Muscle layer of duodenum (tissue), 2 donors: Measurements from ENCODE around the gene PCDHA3.
"Not testable (repeated sequence)": the region's sequence is repeated elsewhere in the genome, so short reads cannot be mapped to it uniquely, and the experiment has no call there.

ENCODE experiments used
- H3K27ac ChIP-seq: one replicate; pipeline ENCODE4 v1.7.0; 2013; ENCODE audit warnings: mild to moderate bottlenecking, low read length
- H3K27me3 ChIP-seq: one replicate; pipeline ENCODE4 v1.7.0; 2013; ENCODE audit warnings: low read depth, mild to moderate bottlenecking, control low read depth, low read length
- H3K36me3 ChIP-seq, 2 donors: one replicate each; pipeline ENCODE4 v1.7.0; 2013; ENCODE audit warnings: low read length in 2 of 2, control low read depth in 1 of 2, mild to moderate bottlenecking in 1 of 2; ENCODE audit not compliant: insufficient read depth in 2 of 2, control insufficient read depth in 1 of 2
- H3K4me1 ChIP-seq, 2 donors: one replicate each; pipeline ENCODE4 v1.7.0; 2013; ENCODE audit warnings: low read length in 2 of 2, mild to moderate bottlenecking in 2 of 2, control low read depth in 1 of 2, moderate library complexity in 1 of 2; ENCODE audit not compliant: insufficient read depth in 2 of 2, control insufficient read depth in 1 of 2
- H3K4me3 ChIP-seq, 2 donors: one replicate each; pipeline ENCODE4 v1.7.0; 2013; ENCODE audit warnings: low read length in 2 of 2, low read depth in 1 of 2, mild to moderate bottlenecking in 1 of 2
- H3K9me3 ChIP-seq, 2 donors: one replicate each; pipeline ENCODE4 v1.7.0; 2013; ENCODE audit warnings: low read length in 2 of 2, control low read depth in 1 of 2, mild to moderate bottlenecking in 1 of 2; ENCODE audit not compliant: control insufficient read depth in 1 of 2
- donor health status: healthy.

PCDHA3 gene

GRCh38 chr5:140800816-140801493, at the start of gene PCDHA3:
Gene PCDHA3 (plus strand): TSS chr5:140801057.
- no peaks in the 10 kb centered on the region for H3K27me3 ChIP-seq
- peaks cover 7 to 34% of the 10 kb centered on the region in 2 donors for H3K9me3 ChIP-seq

GRCh38 chr5:140753561-140753960, 47.3 kb upstream of the PCDHA3 start:
- H3K36me3 ChIP-seq, result no peaks in the 10 kb centered on the region
- H3K27me3 ChIP-seq, result no peaks in the 10 kb centered on the region
- H3K4me1 ChIP-seq, result no peaks in the 10 kb centered on the region
- H3K4me3 ChIP-seq, result peak overlapping the region in 1 of 2 donors; percentile 28
- H3K9me3 ChIP-seq, result peaks cover 11 to 40% of the 10 kb centered on the region in 2 donors
- no peak overlapping the region for H3K27ac ChIP-seq

More at GRCh38 chr5:140800816-140801493, at the start of gene PCDHA3:
- no peaks in the 10 kb centered on the region for H3K4me1 ChIP-seq
- H3K36me3 ChIP-seq, result no peaks in the 10 kb centered on the region
- no peak within 1 kb of the TSS for H3K27ac ChIP-seq
- peak within 1 kb of the TSS; percentile 59 to 63 for H3K4me3 ChIP-seq

GRCh38 chr5:140764177-140764973, 36.5 kb upstream of the PCDHA3 start:
- no peaks in the 10 kb centered on the region for H3K4me1 ChIP-seq
- no peaks in the 10 kb centered on the region for H3K36me3 ChIP-seq
- H3K27me3 ChIP-seq, result no peaks in the 10 kb centered on the region
- peak overlapping the region in 1 of 2 donors; percentile 35 for H3K4me3 ChIP-seq
- H3K9me3 ChIP-seq, result peaks cover 47 to 84% of the 10 kb centered on the region in 2 donors
- no peak overlapping the region for H3K27ac ChIP-seq

- Histone ChIP-seq H3K36me3 (no peaks in the 10 kb centered on the region), H3K27me3 (no peaks in the 10 kb centered on the region), H3K4me3 (peak overlapping the region in 1 of 2 donors; percentile 19), H3K27ac (no peak overlapping the region), H3K9me3 (peaks cover 48 to 83% of the 10 kb centered on the region in 2 donors), H3K4me1 (no peaks in the 10 kb centered on the region)
These were observed 33.4 kb upstream of the PCDHA3 start for GRCh38 chr5:140767444-140767843.

GRCh38 chr5:140780512-140780911, 20.3 kb upstream of the PCDHA3 start:
- Histone ChIP-seq H3K27me3 (no peaks in the 10 kb centered on the region), H3K9me3 (peaks cover 10 to 68% of the 10 kb centered on the region in 2 donors), H3K27ac (no peak overlapping the region), H3K36me3 (peaks cover 0 to 4% of the 10 kb centered on the region in 2 donors), H3K4me1 (no peaks in the 10 kb centered on the region), H3K4me3 (no peak overlapping the region)

- Histone ChIP-seq H3K27ac (no peak within 1 kb of the TSS), H3K36me3 (peaks cover 0 to 4% of the 10 kb centered on the region in 2 donors), H3K27me3 (no peaks in the 10 kb centered on the region), H3K9me3 (peaks cover 21 to 61% of the 10 kb centered on the region in 2 donors), H3K4me1 (no peaks in the 10 kb centered on the region), H3K4me3 (peak within 1 kb of the TSS in 1 of 2 donors; percentile 42)
These were observed 14.8 kb upstream of the PCDHA3 start, which contains the start of gene PCDHA1 for GRCh38 chr5:140785905-140786686. Gene PCDHA1 (plus strand): TSS chr5:140786140.

GRCh38 chr5:140787422-140787821, 13.4 kb upstream of the PCDHA3 start:
- Histone ChIP-seq H3K4me3 (peak overlapping the region in 1 of 2 donors; percentile 42), H3K9me3 (peaks cover 21 to 58% of the 10 kb centered on the region in 2 donors)
- H3K4me1 ChIP-seq, H3K36me3 ChIP-seq, H3K27ac ChIP-seq, H3K27me3 ChIP-seq: not testable (repeated sequence)

GRCh38 chr5:140787849-140788504, 12.9 kb upstream of the PCDHA3 start:
- not testable (repeated sequence) for H3K27me3 ChIP-seq, H3K36me3 ChIP-seq, H3K27ac ChIP-seq, H3K4me1 ChIP-seq
- Histone ChIP-seq H3K4me3 (peak overlapping the region in 1 of 2 donors; percentile 42), H3K9me3 (peaks cover 26 to 60% of the 10 kb centered on the region in 2 donors)

GRCh38 chr5:140791089-140791488, 9.8 kb upstream of the PCDHA3 start:
- H3K9me3 ChIP-seq, result peaks cover 38 to 61% of the 10 kb centered on the region in 2 donors
- H3K27me3 ChIP-seq, result no peaks in the 10 kb centered on the region
- H3K4me1 ChIP-seq, result no peaks in the 10 kb centered on the region
- H3K4me3 ChIP-seq, result no peak overlapping the region
- H3K27ac ChIP-seq, result no peak overlapping the region
- H3K36me3 ChIP-seq, result no peaks in the 10 kb centered on the region

- peak within 1 kb of the TSS in 1 of 2 donors; percentile 48 for H3K4me3 ChIP-seq
These were observed 6.1 kb upstream of the PCDHA3 start, which contains the start of gene PCDHA2 for GRCh38 chr5:140794595-140795258. Gene PCDHA2 (plus strand): TSS chr5:140794852.

More at GRCh38 chr5:140794595-140795258, 6.1 kb upstream of the PCDHA3 start, which contains the start of gene PCDHA2:
- Histone ChIP-seq H3K27me3 (no peaks in the 10 kb centered on the region), H3K9me3 (peaks cover 28 to 43% of the 10 kb centered on the region in 2 donors), H3K4me1 (no peaks in the 10 kb centered on the region), H3K36me3 (no peaks in the 10 kb centered on the region), H3K27ac (no peak within 1 kb of the TSS)
